ENCODE measurements around the gene KDM1B. TPM values are rescaled to one million over a fixed set of nuclear protein-coding genes. Genes with fewer than 3 reads are reported as not detected.

KDM1B gene
- total RNA-seq, 4 donors from 2014 or later, result 23.5 to 27.9 (median 24.5) TPM

DNA sequence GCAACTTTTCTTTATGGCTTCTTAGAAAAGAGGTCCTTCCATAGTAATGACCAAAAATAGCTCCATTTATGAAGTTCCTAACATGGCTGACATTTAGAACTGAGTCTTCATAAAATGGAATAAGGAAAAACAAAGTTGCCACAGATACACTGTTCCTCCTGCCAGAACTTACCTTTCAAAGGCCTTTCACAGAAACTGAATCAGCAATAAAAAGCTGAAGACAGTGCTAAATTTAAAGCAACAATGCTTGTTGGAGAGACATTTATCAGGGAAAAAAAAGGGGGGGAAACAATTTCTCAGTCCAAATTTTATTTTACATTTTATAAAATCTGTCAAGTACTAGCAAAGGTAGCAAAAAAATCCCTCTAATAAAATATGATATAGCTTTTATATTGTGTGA lies 91.8 kb downstream of the KDM1B start:
- no peak for DNase-seq (ENCODE audit: low spot score in 2 of 2)
- no peak for TF ChIP-seq POLR2A (IDR thresholded peaks at IDR 0.05)

DNA sequence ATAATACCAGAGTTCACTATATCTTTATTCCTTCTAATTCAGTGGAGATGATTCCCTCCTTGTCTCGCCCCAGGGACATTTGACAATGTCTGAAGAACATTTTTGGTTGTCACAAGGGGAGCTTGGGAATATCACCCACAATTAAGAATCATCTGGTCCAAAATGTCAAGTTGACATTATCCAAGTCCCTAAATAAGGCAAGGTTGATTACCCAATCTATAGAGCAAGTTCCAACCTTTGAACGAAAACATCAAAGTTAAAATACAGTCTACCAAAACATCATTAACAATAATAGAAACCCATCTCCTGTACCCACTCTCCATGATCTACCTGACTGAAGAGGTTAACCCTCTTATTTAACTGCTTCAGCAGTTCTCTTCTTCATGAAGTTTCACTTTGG lies 93.5 kb downstream of the KDM1B start:
- H3K4me3 ChIP-seq (ENCODE audit: low read depth, poor library complexity, severe bottlenecking), result no peak overlapping the region
- TF ChIP-seq, protein P1, sequence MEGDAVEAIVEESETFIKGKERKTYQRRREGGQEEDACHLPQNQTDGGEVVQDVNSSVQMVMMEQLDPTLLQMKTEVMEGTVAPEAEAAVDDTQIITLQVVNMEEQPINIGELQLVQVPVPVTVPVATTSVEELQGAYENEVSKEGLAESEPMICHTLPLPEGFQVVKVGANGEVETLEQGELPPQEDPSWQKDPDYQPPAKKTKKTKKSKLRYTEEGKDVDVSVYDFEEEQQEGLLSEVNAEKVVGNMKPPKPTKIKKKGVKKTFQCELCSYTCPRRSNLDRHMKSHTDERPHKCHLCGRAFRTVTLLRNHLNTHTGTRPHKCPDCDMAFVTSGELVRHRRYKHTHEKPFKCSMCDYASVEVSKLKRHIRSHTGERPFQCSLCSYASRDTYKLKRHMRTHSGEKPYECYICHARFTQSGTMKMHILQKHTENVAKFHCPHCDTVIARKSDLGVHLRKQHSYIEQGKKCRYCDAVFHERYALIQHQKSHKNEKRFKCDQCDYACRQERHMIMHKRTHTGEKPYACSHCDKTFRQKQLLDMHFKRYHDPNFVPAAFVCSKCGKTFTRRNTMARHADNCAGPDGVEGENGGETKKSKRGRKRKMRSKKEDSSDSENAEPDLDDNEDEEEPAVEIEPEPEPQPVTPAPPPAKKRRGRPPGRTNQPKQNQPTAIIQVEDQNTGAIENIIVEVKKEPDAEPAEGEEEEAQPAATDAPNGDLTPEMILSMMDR (IDR thresholded peaks at IDR 0.05), result no peak
- no peak for TF ChIP-seq POLR2A (IDR thresholded peaks at IDR 0.05)
- intact Hi-C loops (cut with DNase I; ENCODE audit: low total_unique reads), result loop anchor here (5.0 kb wide), 1 partner anchor 1704 kb away; no protein-coding TSS in a partner anchor
- DNase-seq (ENCODE audit: low spot score in 2 of 2), result no peak
- 89 to 99% methylated on average over 2 of the region's 2 CpGs for WGBS, 2 donors

More for the DNA sequence above, 91.8 kb downstream of the KDM1B start:
- H3K4me3 ChIP-seq (ENCODE audit: low read depth, poor library complexity, severe bottlenecking), result no peak overlapping the region
- intact Hi-C loops (cut with DNase I; ENCODE audit: low total_unique reads), result loop anchor here (5.0 kb wide), 1 partner anchor 1705 kb away; no protein-coding TSS in a partner anchor

DNA sequence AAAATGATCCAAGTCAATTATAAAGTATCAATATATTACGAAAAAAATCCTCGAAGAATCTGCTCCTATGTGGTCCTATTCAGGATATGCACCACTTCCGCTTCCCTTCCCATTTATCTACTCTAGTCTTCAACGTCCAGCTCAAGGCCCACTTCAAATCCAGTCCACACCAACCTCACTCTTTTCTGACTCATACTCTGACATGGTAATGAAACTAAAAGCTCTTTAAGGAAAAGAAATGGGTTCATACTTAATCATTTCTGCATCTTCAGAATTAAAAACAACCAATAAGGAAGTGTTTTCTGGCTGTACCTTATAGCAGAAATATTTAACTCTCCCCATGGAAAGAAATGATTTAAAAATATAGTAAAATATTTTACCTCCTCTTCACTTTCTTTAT lies 94.0 kb downstream of the KDM1B start:
- H3K4me3 ChIP-seq (ENCODE audit: low read depth, poor library complexity, severe bottlenecking), result no peak overlapping the region
- no peak for DNase-seq (ENCODE audit: low spot score in 2 of 2)
- 91 to 96% methylated on average over 4 of the region's 4 CpGs for WGBS, 2 donors
- intact Hi-C loops (cut with DNase I; ENCODE audit: low total_unique reads), result loop anchor here (5.0 kb wide), 1 partner anchor 1703 kb away; no protein-coding TSS in a partner anchor
- TF ChIP-seq, protein P1 (IDR thresholded peaks at IDR 0.05), result no peak
- no peak for TF ChIP-seq POLR2A (IDR thresholded peaks at IDR 0.05)

DNA sequence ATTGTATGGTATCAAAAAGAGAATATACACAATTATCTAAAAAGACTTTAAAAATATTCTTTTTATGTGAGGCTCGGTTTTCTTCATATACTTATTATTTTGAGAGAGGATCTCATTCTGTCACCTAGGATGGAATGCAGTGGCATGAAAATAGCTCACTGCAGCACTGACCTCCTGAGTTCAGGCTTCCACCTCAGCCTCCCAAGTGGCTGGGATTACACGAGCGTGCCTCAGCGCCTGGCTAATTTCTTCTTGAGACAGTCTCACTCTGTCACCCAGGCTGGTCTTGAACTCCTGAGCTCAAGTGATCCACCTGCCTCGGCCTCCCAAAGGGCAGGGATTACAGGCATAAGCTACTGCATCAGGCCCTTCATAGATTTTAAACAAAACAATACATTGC lies 98.4 kb downstream of the KDM1B start:
- DNase-seq (ENCODE audit: low spot score in 2 of 2), result no peak
- TF ChIP-seq, protein P1 (IDR thresholded peaks at IDR 0.05), result no peak
- no peak for TF ChIP-seq POLR2A (IDR thresholded peaks at IDR 0.05)
- intact Hi-C loops (cut with DNase I; ENCODE audit: low total_unique reads), result no loop called here
- no peak overlapping the region for H3K4me3 ChIP-seq (ENCODE audit: low read depth, poor library complexity, severe bottlenecking)
- 92 to 93% methylated on average over 5 of the region's 5 CpGs for WGBS, 2 donors

DNA sequence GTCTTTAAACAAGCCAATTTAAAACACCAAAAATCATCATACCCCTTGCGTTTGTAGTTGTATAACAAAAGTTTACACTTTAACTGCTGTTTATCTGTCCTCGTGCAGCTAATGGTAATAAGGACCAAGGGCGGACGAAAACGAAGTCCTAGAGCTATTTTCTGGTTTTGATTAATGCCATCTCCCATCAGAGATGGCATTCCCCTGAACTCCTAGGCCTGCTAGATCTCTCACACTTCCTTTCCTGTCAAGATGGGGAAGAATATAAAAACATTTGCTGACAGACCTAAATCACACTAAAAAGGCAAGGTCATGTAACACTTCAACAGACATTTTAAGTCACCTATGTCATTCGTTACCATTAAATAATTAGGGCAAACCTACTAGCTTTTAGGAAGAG lies 99.6 kb downstream of the KDM1B start:
- WGBS, 2 donors, result 85 to 88% methylated on average over 6 of the region's 6 CpGs
- TF ChIP-seq POLR2A (IDR thresholded peaks at IDR 0.05), result no peak
- TF ChIP-seq, protein P1 (IDR thresholded peaks at IDR 0.05), result no peak
- no peak for DNase-seq (ENCODE audit: low spot score in 2 of 2)
- intact Hi-C loops (cut with DNase I; ENCODE audit: low total_unique reads), result no loop called here
- no peak overlapping the region for H3K4me3 ChIP-seq (ENCODE audit: low read depth, poor library complexity, severe bottlenecking)

DNA sequence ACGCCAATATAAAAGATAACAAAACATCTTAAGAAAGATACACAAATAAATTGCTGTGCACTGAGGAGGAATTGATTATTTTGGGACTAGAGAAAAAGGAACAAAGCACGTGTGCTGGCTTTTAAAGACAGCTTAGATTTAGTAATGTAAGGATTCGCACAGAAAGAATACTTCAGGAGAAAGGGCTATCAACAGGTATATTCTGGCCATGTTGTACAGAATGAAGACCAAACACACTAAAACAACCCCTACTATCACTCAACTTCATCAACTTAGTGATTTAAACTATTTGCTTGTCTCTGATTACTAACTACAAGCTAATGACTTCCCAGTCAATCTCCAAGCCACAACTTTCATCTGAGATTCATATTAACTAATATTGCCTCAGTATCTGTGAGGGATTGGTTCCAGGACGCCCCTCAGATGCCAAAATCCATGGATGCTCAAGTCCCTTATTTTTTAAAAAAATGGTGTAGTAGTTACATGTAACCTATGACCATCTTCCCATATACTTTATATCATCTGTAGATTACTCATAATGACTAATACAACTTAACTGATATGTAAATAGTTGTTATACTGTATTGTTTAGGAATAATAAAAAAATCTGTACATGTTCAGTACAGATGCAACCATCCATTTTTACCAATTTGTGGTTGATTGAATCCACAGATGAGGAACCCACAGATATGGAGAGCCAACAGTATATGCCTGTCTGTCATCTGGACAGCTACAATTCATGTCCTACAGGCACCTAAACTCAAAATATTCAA lies 104.6 kb downstream of the KDM1B start:
- TF ChIP-seq POLR2A (IDR thresholded peaks at IDR 0.05), result no peak
- TF ChIP-seq, protein P1 (IDR thresholded peaks at IDR 0.05), result no peak
- 84 to 91% methylated on average over 4 of the region's 4 CpGs for WGBS, 2 donors
- no peak for DNase-seq (ENCODE audit: low spot score in 2 of 2)
- intact Hi-C loops (cut with DNase I; ENCODE audit: low total_unique reads), result no loop called here
- no peak overlapping the region for H3K4me3 ChIP-seq (ENCODE audit: low read depth, poor library complexity, severe bottlenecking)

Data from lower leg skin (tissue), 4 donors.